HG03469 (cell line): ENCODE data around the gene SHKBP1.
"Not testable (repeated sequence)": the region's sequence is repeated elsewhere in the genome, so short reads cannot be mapped to it uniquely, and the experiment has no call there.

Source experiments
- ATAC-seq: cut with Tn5 transposase; IDR thresholded peaks from one replicate; pipeline ENCODE4 v1.9.1; 2021; ENCODE audit warnings: mild to moderate bottlenecking, moderate library complexity, moderate number of reproducible peaks; ENCODE audit not compliant: unreplicated experiment

Gene SHKBP1

GRCh38 chr19:40555978-40556689 is 20.5 kb upstream of the SHKBP1 start:
- ATAC-seq, result no peak

- ATAC-seq, result no peak
Observed at GRCh38 chr19:40556953-40557530, 19.6 kb upstream of the SHKBP1 start.

- ATAC-seq, result no peak
Observed at GRCh38 chr19:40559394-40559793, 17.3 kb upstream of the SHKBP1 start.

GRCh38 chr19:40560092-40560507 is 16.6 kb upstream of the SHKBP1 start:
- ATAC-seq, result no peak

GRCh38 chr19:40561947-40562346 is 14.7 kb upstream of the SHKBP1 start:
- ATAC-seq, result no peak

- ATAC-seq, result not testable (repeated sequence)
Observed at GRCh38 chr19:40564535-40564934, 12.1 kb upstream of the SHKBP1 start.

GRCh38 chr19:40565355-40565754 is 11.3 kb upstream of the SHKBP1 start:
- no peak for ATAC-seq

- no peak for ATAC-seq
Observed at GRCh38 chr19:40565910-40566495, 10.7 kb upstream of the SHKBP1 start.

GRCh38 chr19:40567040-40567749 is 9.5 kb upstream of the SHKBP1 start:
- ATAC-seq, result no peak

- no peak for ATAC-seq
Observed at GRCh38 chr19:40567750-40568494, 8.8 kb upstream of the SHKBP1 start.

- ATAC-seq, result peak; percentile 63
Observed at GRCh38 chr19:40570313-40571004, 6.2 kb upstream of the SHKBP1 start.

GRCh38 chr19:40571005-40571318 is 5.7 kb upstream of the SHKBP1 start:
- ATAC-seq, result no peak

- no peak for ATAC-seq
Observed at GRCh38 chr19:40571831-40572495, 4.7 kb upstream of the SHKBP1 start.

- ATAC-seq, result no peak
Observed at GRCh38 chr19:40575326-40575725, 1.3 kb upstream of the SHKBP1 start.

- no peak for ATAC-seq
Observed at GRCh38 chr19:40576151-40576584, 505 bp upstream of the SHKBP1 start.

GRCh38 chr19:40578442-40578908 is 1.8 kb downstream of the SHKBP1 start:
- ATAC-seq, result no peak

GRCh38 chr19:40580619-40581018 is 3.9 kb downstream of the SHKBP1 start:
- ATAC-seq, result no peak

GRCh38 chr19:40581531-40581930 is 4.9 kb downstream of the SHKBP1 start:
- ATAC-seq, result no peak

- no peak for ATAC-seq
Observed at GRCh38 chr19:40582467-40582866, 5.8 kb downstream of the SHKBP1 start.

- no peak for ATAC-seq
Observed at GRCh38 chr19:40583283-40583682, 6.6 kb downstream of the SHKBP1 start.
